GM23248 (cell line): Measurements from ENCODE around the gene LPIN1. TPM values are rescaled to one million over a fixed set of nuclear protein-coding genes. Genes with fewer than 3 reads are reported as not detected.

Source experiments
- DNase-seq: peaks from one replicate; pipeline ENCODE4 v3.0.0-alpha.2; 2015
- H2AFZ ChIP-seq: fragments of 200-600 bp; sonication (generic); 2 replicates; pipeline ENCODE4 v1.6.1; 2016; ENCODE audit warnings: antibody characterized with exemption
- H3F3A ChIP-seq: fragments of 200-600 bp; sonication (generic); 2 replicates; pipeline ENCODE4 v1.6.1; 2016; ENCODE audit warnings: mild to moderate bottlenecking, antibody characterized with exemption, mixed run types; ENCODE audit not compliant: insufficient read depth
- H3K27ac ChIP-seq: fragments of 200-600 bp; sonication (generic); 2 replicates; pipeline ENCODE4 v1.5.1; 2016; ENCODE audit warnings: mild to moderate bottlenecking
- H3K27me3 ChIP-seq: fragments of 200-600 bp; sonication (generic); replicated peaks from 2 replicates; pipeline ENCODE4 v1.6.1; 2016; ENCODE audit warnings: mild to moderate bottlenecking; ENCODE audit not compliant: insufficient read depth
- H3K36me3 ChIP-seq: fragments of 200-600 bp; sonication (generic); 2 replicates; pipeline ENCODE4 v1.6.1; 2016; ENCODE audit warnings: low read depth, mild to moderate bottlenecking
- H3K4me1 ChIP-seq: fragments of 200-600 bp; sonication (generic); 2 replicates; pipeline ENCODE4 v1.6.1; 2016; ENCODE audit warnings: mild to moderate bottlenecking; ENCODE audit not compliant: insufficient read depth
- H3K4me2 ChIP-seq: fragments of 200-600 bp; sonication (generic); one replicate; pipeline ENCODE4 v1.6.1; 2016; ENCODE audit warnings: mild to moderate bottlenecking; ENCODE audit not compliant: unreplicated experiment
- H3K4me3 ChIP-seq: fragments of 200-600 bp; sonication (generic); 2 replicates; pipeline ENCODE4 v1.5.1; 2016; ENCODE audit warnings: mild to moderate bottlenecking
- H3K79me2 ChIP-seq: fragments of 200-600 bp; sonication (generic); 2 replicates; pipeline ENCODE4 v1.6.1; 2016; ENCODE audit warnings: mild to moderate bottlenecking; ENCODE audit not compliant: insufficient read depth
- H3K9ac ChIP-seq: fragments of 200-600 bp; sonication (generic); 2 replicates; pipeline ENCODE4 v1.6.1; 2016; ENCODE audit warnings: mild to moderate bottlenecking
- H3K9me2 ChIP-seq: fragments of 200-600 bp; sonication (generic); 2 replicates; pipeline ENCODE4 v1.6.1; 2016; ENCODE audit warnings: mixed run types, mild to moderate bottlenecking, moderate library complexity; ENCODE audit not compliant: insufficient read depth
- H3K9me3 ChIP-seq: fragments of 200-600 bp; sonication (generic); one replicate; pipeline ENCODE4 v1.6.1; 2017; ENCODE audit warnings: low read depth
- H4K20me1 ChIP-seq: fragments of 200-600 bp; sonication (generic); 2 replicates; pipeline ENCODE4 v1.6.0; 2016; ENCODE audit not compliant: insufficient read depth
- EZH2 ChIP-seq: fragments of 200-600 bp; sonication (generic); IDR thresholded peaks from 2 replicates; pipeline ENCODE4 v1.6.1; 2018; ENCODE audit warnings: antibody characterized with exemption, mild to moderate bottlenecking; ENCODE audit not compliant: insufficient read depth, poor library complexity, severe bottlenecking
- EZH2phosphoT487 ChIP-seq: fragments of 200-600 bp; sonication (generic); IDR thresholded peaks from 2 replicates; pipeline ENCODE4 v1.6.1; 2018; ENCODE audit warnings: antibody characterized with exemption, moderate library complexity, mild to moderate bottlenecking, low read depth; ENCODE audit not compliant: insufficient read depth
- WGBS, 2 experiments: methylation state at CpG; one replicate each; pipeline ENCODE4 v1.1.6; 2015 to 2017; ENCODE audit warnings: low lambda C conversion rate in 2 of 2, low coverage in 1 of 2; ENCODE audit errors: missing lambda C conversion rate in 2 of 2; 5-methylcytosine and 5-hydroxymethylcytosine counted together
- in situ Hi-C: fragments of 300-500 bp; cut with MboI; formaldehyde crosslinking; loops from 2 replicates; pipeline ENCODE4 v1.15.0; 2020
- polyA plus RNA-seq: library from polyadenylated mRNA; unstranded; fragments of >200 nt; fragmentation: Nextera tagmentation; extraction: Ambion mirVana; gene quantifications from 2 replicates; pipeline ENCODE4 v1.2.1, GENCODE V29; 2016
- total RNA-seq: library from RNA; depleted of rRNA; stranded (reverse); fragments of >200 nt; shearing (Covaris generic); gene quantifications from 2 replicates; pipeline ENCODE4 v1.2.3, GENCODE V29; 2014; rRNA removed

The LPIN1 gene, protein sequence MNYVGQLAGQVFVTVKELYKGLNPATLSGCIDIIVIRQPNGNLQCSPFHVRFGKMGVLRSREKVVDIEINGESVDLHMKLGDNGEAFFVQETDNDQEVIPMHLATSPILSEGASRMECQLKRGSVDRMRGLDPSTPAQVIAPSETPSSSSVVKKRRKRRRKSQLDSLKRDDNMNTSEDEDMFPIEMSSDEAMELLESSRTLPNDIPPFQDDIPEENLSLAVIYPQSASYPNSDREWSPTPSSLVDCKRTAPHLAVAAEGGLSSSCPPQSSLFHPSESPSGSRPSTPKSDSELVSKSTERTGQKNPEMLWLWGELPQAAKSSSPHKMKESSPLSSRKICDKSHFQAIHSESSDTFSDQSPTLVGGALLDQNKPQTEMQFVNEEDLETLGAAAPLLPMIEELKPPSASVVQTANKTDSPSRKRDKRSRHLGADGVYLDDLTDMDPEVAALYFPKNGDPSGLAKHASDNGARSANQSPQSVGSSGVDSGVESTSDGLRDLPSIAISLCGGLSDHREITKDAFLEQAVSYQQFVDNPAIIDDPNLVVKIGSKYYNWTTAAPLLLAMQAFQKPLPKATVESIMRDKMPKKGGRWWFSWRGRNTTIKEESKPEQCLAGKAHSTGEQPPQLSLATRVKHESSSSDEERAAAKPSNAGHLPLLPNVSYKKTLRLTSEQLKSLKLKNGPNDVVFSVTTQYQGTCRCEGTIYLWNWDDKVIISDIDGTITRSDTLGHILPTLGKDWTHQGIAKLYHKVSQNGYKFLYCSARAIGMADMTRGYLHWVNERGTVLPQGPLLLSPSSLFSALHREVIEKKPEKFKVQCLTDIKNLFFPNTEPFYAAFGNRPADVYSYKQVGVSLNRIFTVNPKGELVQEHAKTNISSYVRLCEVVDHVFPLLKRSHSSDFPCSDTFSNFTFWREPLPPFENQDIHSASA
- 11.3 and 12.6 TPM in 2 replicates for total RNA-seq
- polyA plus RNA-seq = 9.9 and 11.2 TPM in 2 replicates

DNA sequence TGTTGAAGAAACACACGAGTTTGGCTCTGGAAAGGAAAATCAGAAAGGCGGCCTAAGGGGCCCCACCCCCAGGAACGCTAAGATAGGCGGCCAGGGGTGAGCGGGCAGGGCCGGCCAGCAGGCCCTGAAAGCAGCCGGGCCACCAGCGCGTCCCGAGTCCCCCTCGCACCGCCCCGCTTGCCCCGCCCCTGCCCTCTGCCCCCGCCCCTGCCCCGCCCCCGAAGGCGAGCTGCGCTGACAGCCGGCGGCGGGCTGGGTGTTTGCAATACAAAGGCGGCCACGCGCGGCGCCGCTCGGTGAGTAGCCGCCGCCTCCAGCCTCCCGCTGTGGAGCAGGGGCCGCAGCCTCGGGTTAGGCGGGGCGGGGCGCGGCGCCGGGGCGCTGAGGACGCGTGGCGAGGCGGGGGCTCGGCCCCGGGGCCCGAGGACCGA, at the start of gene LPIN1:
Gene LPIN1, plus strand, starts transcription at position 257 of the 431 bp plus-strand sequence. CDS start 18,910 bp downstream, outside the sequence.
- in situ Hi-C loops = no loop called here
- Histone ChIP-seq H3K9me2 (no peaks in the 10 kb centered on the region), H3K27ac (peak within 1 kb of the TSS; percentile 40), H3K4me1 (peaks cover 6% of the 10 kb centered on the region; the same call in 1 of the 2 replicates), H4K20me1 (no peaks in the 10 kb centered on the region), H3K79me2 (peaks cover 45% of the 10 kb centered on the region), H3K27me3 (no peaks in the 10 kb centered on the region), H3K9me3 (no peaks in the 10 kb centered on the region), H3K36me3 (no peaks in the 10 kb centered on the region), H3K9ac (peak within 1 kb of the TSS; percentile 87), H3K4me3 (peak within 1 kb of the TSS; percentile 75), H3K4me2 (peak within 1 kb of the TSS; percentile 80), H2AFZ (peak within 1 kb of the TSS; percentile 90), H3F3A (no peaks in the 10 kb centered on the region)
- no peak for TF ChIP-seq EZH2
- no peak for TF ChIP-seq EZH2phosphoT487
- WGBS, 2 experiments = 1 to 4% methylated on average over 3 to 40 of the region's 49 CpGs
- peak; percentile 98 for DNase-seq

DNA sequence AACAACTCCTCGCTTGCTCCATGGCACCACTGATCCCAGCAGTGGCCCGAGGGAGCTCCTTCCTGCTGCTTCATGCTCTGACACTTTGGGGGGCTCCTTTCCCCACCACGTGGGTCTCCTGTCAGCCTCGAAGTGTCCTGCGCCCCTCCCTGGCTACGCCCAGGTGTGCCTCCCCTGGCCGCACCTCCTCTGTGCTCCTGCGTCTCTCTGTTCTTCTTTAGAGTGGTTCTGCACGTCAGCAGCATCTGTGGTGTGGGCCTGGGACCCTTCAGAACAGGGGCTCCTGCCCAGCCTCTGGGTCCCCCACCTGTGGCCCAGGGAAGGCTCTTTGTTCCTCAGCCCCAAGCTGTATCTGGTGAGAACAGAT, 49.7 kb upstream of the LPIN1 start:
- DNase-seq = no peak
- no peaks in the 10 kb centered on the region for H3K79me2 ChIP-seq
- H3K27ac ChIP-seq = peak overlapping the region; percentile 78; the same call in 1 of the 2 replicates
- TF ChIP-seq EZH2phosphoT487 = no peak
- in situ Hi-C loops = no loop called here
- H3K9me3 ChIP-seq = no peaks in the 10 kb centered on the region
- no peaks in the 10 kb centered on the region for H3K27me3 ChIP-seq
- no peaks in the 10 kb centered on the region for H3K9me2 ChIP-seq
- H3K4me1 ChIP-seq = peaks cover 21% of the 10 kb centered on the region
- H4K20me1 ChIP-seq = no peaks in the 10 kb centered on the region
- H3K9ac ChIP-seq = no peak overlapping the region
- H2AFZ ChIP-seq = no peak overlapping the region
- H3K4me3 ChIP-seq = no peak overlapping the region
- 84 to 85% methylated on average over 9 of the region's 9 CpGs for WGBS, 2 experiments
- no peaks in the 10 kb centered on the region for H3K36me3 ChIP-seq
- no peaks in the 10 kb centered on the region; the same call in 1 of the 2 replicates for H3F3A ChIP-seq
- H3K4me2 ChIP-seq = peak overlapping the region; percentile 22

DNA sequence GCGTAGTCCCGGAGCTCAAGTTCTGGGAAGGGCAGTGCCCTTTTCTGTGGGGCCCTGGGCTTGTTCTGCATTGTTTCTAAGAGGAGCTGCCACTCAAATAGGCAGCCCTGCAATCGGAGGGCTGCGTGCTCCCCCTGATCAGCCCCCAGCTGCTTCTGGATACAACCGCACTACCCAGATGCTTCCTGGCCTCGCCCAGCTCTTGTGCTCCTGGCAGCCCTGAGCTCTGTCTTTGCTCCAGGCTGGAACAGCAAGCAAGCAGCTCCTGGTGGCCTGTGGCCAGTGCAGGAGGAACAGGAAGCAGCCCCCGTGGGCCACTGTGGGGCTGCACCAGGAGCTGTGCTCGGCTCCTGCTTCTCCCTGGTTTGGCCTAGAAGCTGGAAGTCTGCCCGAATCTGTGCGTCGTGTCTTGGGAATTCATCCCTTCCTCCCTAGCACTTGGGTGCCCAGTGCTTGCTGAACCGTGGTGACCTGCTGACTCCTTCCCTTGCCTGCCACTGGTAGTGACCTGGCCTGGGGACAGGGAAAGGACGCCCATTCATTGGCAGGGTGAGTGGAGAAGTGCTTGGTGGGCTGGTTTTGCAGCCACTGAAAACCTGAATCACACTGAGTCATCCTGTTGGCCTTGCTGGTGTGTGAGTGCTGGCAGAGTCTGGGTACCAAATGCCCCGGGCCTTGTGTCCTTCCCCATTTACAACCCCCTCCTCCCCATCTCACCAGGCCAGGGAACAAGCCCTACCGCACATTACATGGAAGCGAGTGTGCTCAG, 49.1 kb upstream of the LPIN1 start:
- H3K27ac ChIP-seq = peak overlapping the region; percentile 78
- H3K4me3 ChIP-seq = no peak overlapping the region
- peak overlapping the region; percentile 67 for H2AFZ ChIP-seq
- H4K20me1 ChIP-seq = no peaks in the 10 kb centered on the region
- H3K27me3 ChIP-seq = no peaks in the 10 kb centered on the region
- 27 to 38% methylated on average over 16 of the region's 16 CpGs for WGBS, 2 experiments
- no peaks in the 10 kb centered on the region for H3K36me3 ChIP-seq
- TF ChIP-seq EZH2phosphoT487 (no peak), EZH2 (no peak)
- no peaks in the 10 kb centered on the region for H3K9me3 ChIP-seq
- no peaks in the 10 kb centered on the region for H3K9me2 ChIP-seq
- peak overlapping the region; percentile 22 for H3K4me2 ChIP-seq
- H3K4me1 ChIP-seq = peaks cover 21% of the 10 kb centered on the region
- H3K9ac ChIP-seq = peak overlapping the region; percentile 40
- in situ Hi-C loops = no loop called here
- no peaks in the 10 kb centered on the region; the same call in 1 of the 2 replicates for H3F3A ChIP-seq
- DNase-seq = peak; percentile 87
- H3K79me2 ChIP-seq = no peaks in the 10 kb centered on the region
